Bone marrow (tissue), 2 donors: Measurements from ENCODE around the gene SLC5A11.

Source experiments
- DNase-seq, 2 donors: peaks; one replicate each; lab custom pipeline; 2025; lab: John Stamatoyannopoulos, UW

The SLC5A11 gene

DNA sequence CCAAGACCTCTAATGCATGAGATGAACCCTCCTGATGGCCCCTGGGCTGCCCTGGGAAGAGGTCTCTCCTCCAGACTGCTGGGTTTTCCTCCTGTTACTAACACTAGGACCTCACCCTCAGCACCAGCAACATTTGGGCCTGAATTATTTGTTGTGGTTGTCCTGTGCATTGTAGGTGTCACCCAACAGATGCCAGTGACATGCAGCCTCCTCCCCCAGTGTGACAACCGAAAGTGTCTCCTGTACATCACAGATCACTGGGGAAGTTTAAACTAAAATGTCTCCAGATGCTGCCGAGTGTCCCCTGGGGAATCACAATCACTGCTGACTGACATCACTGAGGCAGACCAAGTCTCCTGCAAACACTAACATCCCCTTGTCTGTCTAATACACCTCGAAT, 74.8 kb downstream of the SLC5A11 start:
- DNase-seq = no peak

DNA sequence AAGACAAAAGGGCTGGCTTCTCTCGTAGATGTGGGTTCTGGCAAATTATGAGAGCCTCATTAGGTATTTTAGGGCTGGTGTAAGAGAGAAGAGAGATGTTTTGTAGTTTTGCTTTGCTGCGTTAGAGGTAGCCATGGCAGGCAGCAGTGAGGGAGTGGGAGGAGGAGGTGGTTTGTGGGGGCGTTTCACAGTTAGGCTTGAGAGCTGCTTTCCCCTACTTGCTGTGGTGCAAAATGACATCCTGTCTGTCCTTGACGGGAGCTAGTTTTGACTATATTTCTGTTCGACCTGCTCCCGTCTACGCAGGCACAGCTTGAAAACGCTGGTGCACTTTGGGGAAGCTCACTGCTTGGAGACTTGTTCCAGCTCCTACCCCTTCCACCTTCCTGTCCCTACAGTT, 75.5 kb downstream of the SLC5A11 start:
- no peak for DNase-seq

DNA sequence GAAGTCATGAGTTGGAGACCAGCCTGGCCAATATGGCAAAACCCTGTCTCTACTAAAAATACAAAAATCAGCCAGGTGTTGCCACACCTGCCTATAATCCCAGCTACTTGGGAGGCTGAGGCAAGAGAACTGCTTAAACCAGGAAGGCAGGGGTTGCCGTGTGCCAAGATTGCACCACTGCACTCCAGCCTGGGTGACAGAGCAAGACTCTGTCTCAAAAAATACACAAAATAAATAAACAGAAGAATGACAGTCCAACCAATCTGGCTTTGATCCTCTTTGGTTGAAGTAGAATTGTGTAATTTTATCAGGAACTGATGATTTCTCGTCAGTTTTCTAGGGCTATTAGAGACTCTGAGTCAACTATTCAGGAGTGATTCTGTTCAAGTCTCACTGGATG, 79.4 kb downstream of the SLC5A11 start:
- no peak for DNase-seq

DNA sequence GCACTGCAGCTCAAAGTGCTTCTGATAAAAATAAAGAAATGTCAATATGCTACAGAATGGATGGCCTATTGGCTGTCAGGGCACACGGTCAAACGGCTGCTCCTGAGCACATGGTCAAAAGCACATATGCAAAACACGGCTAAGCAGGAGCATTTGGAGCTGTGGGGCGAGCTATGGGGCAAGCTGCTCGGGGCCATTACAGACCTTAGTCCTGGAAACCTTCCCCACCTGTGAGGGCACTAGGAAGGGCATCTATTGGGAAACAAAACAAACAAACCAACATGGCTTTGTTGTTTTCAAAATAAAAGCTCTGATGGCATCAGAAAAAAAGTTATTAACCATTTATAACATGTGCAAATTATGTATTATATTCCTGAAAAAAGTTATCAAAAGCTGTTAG, 83.6 kb downstream of the SLC5A11 start:
- no peak for DNase-seq

DNA sequence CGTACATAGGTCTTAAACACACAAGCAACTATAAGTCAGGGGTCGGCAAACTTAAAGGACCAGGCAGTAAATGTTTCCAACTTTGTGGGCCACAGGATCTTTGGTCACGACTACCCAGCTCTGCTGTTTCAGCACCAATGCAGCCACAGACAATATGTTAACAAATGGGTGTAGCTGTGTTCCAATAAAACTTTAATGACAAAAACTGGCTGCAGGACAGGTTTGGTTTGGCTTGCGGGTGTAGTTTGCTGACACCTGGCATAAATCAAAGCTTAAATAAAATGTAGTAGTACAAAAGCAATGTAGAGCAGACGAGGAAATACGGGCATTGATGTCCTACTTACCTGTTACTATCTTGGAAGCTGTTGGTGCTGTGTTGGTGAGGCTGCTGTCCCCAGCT, 84.7 kb downstream of the SLC5A11 start:
- no peak for DNase-seq

DNA sequence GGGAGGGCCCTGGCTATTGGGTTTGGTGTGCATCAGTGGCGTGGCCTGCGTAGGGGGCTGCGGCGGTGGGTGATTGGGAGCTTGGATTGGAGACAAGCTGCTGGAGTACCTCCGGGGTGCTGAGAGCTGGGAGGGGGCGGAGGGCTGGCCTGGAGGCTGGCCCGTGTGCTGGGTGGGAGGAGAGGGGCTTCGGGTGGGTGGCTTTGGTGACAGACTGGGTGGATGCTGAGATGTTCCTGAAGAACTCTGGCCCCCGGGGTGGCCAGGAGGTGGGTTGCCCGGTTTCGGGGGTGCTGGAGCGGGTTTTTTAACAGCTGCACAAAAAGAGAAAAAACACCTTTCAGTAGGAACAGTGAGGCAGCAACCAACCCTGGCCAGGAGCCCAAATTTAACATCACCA, 85.3 kb downstream of the SLC5A11 start:
- DNase-seq = no peak

DNA sequence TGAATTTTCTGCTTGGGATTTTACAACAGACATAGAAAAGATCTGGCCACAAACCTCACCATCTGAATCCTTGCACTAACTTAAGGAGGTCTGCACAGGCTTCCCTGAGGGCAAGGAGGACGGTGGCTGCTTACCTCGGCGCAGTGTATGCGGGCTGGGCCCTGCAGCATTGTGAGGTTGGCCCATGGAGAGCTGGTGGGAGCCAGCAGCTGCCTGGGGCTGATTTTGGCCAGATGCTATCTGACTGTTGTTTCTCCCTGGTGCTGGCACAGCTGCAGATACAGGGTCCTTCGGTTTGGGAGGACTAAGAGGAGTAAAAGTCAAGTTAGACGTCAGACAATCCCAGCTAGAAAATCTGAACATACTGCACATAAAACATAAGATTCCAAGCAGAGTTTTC, 89.6 kb downstream of the SLC5A11 start:
- no peak for DNase-seq

DNA sequence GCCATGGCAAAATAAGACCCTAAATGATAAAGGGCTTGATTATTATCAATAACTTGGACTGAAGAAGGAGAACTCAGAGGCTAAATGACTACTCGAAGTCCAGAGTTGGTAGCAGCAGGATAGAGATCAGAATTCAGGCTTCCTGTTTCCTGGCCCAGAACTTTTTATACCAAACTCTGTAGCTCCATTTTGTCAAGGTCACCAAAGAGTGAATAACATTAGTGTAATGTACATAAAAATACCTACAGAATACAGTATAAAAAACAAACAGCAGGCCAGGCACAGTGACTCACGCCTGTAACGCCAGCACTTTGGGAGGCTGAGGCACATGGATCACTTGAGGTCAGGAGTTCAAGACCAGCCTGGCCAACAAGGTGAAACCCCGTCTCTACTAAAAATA, 90.4 kb downstream of the SLC5A11 start:
- DNase-seq = no peak

DNA sequence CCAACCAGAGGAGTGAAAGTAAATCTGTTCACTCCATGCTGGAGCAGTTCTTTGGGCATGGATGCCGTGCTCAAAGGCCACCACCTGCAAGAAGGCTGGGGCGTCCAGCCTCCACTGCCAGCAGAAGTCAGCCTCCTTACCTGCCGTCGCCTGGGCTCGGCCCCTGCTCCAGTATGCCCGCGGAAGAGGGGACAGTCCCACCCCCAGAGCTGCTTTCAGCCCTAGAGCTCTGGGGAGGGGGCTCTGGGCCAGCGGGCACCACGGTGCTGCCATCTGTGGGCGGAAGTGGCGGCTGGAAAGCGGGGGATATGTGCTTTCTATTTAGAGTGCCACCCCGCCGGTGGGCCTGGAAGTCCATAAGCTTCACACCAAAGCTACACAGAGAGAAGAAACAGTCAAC, 93.5 kb downstream of the SLC5A11 start:
- DNase-seq = no peak

DNA sequence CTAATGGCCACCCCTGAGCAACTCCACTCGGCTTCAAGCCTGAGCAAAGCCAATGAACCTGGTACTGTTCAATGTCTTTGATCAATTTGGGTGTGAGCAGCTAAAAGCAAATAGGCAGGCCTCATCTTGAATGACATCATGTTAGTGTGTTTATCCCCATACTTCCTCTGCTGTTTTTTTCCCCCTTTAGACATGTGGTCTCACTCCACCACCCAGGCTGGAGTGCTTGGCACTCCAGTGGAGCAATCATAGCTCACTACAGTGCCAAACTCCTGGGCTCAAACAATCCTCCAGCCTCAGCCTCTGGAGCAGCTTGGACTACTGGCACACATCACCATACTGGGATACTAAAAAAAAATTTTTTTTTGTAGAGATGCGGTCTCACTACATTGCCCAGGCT, 94.0 kb downstream of the SLC5A11 start:
- no peak for DNase-seq

DNA sequence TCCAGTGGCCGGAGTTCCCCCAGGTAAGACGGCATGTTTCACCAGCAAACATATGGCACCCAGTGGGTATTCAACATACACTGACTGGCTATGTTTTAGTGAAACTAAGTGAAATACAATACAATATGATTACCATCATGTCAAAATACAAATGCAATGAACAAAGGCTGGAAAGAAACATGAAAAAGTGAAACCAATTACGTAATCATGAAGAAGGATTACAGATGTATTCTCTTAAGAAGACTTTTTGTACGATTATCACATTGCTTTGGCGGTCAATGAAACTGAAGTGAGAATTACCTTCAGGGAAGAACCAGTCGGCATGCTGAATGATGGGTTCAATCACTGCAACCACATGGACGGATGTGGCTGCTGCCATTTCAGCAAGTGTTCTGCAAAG, 97.7 kb downstream of the SLC5A11 start:
- no peak for DNase-seq

DNA sequence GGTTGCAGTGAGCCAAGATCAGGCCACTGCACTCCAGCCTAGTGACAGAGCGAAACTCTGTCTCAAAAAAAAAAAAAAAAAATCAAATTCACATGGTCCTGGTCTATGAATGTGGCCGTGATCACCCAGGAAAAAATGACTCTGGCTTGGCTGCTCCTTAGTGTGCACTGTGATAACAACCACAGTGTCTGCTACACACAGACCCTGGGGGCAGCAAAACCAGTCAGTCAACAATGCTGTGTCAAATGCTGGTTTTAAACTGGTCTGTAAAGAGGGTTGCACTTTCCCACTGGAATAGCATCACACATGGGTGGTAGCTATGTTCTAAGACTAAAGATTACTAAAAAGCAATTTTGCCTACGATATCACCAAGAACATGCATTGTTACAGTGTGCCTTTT, 98.4 kb downstream of the SLC5A11 start:
- DNase-seq = no peak

DNA sequence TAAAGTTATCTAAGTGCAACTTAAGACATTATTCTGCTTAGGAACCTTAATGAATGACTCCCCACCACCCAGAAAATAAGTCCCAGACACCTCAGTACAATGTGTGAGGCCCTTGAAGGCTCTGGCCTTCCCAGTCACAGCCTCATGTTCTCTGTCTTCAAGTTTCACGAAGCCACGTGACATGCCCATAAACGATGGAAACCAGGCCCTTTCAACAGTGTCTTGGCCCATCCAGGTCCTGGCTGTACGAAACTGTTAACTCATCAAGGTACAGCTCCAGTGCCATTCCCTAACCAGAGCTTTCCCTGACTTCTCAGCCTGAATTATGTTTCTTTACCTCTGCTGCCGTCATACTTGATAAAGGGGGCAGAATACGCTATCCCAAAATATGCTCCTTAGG, 100.4 kb downstream of the SLC5A11 start:
- DNase-seq = no peak

DNA sequence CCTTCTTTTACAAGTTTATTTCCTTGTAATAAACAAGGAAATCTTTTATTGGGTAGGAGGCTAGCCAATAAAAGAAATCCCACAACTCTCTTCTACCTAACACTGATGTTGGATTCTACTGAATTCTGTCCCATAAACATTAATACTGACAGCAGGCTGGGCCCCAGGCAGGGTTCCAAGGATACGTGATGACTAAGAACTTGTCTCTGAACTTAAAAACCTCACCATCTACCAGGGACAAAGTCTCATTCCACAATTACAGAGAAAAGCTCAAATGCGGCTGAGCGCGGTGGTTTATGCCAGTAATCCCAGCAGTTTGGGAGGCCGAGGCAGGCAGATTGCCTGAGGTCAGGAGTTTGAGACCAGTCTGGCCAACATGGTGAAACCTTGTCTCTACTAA, 104.5 kb downstream of the SLC5A11 start:
- no peak for DNase-seq

DNA sequence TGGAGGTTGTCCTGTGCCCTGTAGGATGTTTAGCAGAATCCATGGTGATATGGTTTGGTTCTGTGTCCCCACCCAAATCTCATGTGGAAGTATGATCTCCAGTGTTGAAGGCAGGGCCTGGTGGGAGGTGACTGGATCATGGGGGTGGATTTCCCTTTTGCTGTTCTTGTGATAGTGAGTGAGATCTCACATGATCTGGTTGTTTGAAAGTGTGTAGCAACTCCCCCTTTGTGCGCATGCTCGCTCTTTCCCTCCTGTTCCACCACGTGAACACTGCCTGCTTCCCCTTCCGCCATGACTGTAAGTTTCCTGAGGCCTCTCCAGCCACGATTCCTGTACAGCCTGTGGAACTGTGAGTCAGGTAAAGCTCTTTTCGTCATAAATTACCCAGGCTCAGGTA, 107.5 kb downstream of the SLC5A11 start:
- DNase-seq = no peak

DNA sequence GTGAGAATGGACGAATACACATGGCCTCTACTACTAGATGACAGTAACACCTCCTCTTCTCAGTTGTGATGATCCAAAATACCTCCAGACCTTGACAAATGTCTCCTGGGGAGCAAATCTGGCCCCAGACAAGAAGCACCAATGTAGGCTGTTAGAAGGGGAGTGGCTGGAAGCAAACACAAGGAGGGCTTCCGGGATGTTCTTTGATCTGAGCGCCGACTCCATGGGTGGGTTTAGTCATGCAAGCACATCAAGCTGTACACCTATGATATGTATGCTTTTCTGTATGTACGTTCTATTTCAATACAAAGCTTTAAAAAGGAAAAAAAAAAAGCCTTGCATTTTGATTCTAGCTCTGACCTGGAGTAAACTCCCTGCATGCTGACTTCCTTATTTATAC, 108.0 kb downstream of the SLC5A11 start:
- DNase-seq = no peak

DNA sequence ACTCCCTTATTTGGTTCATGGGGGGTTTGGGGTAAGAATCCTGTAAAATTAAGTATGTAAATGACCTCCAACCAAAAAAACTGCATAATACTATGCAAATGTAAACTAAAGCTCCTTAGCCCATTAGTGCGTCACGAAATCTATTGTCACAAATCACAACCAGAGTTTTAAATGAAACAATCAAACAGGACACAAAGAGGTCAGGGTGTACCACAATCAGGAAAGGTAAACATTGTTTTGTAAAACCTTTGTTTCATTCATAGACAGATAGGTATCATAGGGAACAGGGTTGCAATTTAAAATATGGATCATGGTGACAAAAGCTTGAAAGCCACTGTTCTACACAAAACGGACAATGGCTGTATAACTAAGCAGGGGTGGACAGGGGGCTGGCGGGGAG, 108.4 kb downstream of the SLC5A11 start:
- DNase-seq = no peak

DNA sequence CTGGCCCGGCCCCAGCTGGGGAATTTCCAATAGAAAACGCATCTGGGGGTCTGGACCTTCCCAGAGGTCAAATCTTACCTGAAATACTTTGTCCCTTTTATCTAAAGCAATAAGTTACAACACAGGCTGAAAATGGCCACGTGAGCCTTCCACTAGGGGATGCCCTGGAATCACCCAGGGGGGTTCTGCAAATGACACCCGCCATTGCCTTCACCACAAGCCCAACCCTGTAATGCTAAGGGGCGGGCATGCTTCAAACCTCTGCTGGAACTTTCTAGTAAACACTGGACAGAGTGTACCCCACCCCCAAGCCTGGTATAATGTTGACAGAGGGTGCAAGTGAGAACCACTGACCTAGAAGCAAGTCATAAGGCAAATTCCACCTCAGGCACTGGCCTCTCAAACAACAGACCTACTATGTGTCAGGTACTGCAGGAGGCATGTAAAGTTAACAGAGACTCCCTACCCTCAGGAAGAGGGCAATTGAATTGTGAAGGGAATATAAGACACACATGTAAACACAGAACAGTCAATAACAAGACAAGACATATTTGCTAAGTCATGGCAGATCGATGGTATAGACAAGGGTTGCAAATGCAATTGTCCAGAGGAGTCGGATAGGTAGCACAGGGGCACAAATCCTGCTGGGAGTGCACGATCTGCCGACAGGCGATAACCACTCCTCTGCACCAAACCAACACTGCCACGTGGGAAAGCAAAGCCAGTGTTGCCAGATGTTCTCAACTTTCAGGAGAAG, 110.4 kb downstream of the SLC5A11 start:
- no peak for DNase-seq

DNA sequence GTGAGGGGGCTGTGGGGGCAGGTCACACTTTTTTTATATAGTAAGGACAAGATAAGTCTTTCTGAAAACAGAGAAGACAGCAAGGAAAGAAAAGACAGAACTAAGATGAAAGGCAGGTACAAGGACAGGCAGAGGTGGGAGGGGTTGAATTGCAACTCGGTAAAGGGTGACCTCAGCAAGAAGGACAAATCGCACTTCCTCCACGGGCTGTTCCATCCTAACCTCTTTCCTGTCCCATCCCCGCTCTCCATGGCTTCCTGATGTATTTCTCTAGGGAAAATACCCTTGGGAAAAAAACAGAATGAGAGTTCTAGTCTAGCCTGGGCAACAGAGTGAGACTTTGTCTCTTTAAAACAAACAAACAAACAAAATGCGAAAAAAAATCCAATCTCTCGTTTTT, 112.1 kb downstream of the SLC5A11 start:
- no peak for DNase-seq
